Measurements from ENCODE around the gene MAST2.

The MAST2 gene

GRCh38 chr1:46077644-46078043, 274.2 kb downstream of the MAST2 start:
- no peak for DNase-seq

- no peak for DNase-seq
Measured at GRCh38 chr1:46080257-46080656, 276.8 kb downstream of the MAST2 start.

GRCh38 chr1:46081206-46081605, 277.8 kb downstream of the MAST2 start:
- no peak for DNase-seq

DNA sequence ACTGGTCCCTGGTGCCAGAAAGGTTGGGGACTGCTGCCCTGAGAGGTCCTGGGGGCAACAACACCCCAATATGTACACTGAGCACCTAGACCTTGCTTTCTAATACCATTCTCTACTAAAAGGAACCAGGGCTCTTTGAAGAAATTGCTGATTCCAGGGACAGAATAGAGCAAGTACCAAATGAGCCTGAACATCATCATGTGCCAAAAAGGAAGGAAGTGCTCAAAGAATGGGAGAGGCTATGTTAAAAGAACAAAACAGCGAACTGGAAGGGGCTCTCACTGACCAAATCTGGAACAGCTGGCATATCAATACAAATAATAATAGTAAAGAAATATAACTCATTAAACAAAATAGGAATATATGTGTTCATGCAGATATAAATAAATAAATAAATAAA, 278.2 kb downstream of the MAST2 start:
- no peak for DNase-seq

- no peak for DNase-seq
Measured at GRCh38 chr1:46083579-46083978, 280.2 kb downstream of the MAST2 start.

GRCh38 chr1:46084553-46085451, 281.4 kb downstream of the MAST2 start:
- DNase-seq = no peak
